ENCODE measurements around the gene TPI1.

TPI1 gene

GRCh38 chr12:6828781-6829535, 38.4 kb upstream of the TPI1 start:
- peak; percentile 31 to 45 for DNase-seq

- DNase-seq, result no peak
Measured at GRCh38 chr12:6829536-6830220, 37.7 kb upstream of the TPI1 start.

- DNase-seq, result no peak
Measured at GRCh38 chr12:6830286-6830890, 36.9 kb upstream of the TPI1 start.

- no peak for DNase-seq
Measured at GRCh38 chr12:6830999-6831398, 36.3 kb upstream of the TPI1 start.

- DNase-seq, result no peak
Measured at GRCh38 chr12:6831450-6831995, 35.8 kb upstream of the TPI1 start.

- DNase-seq, result no peak
Measured at GRCh38 chr12:6832125-6832524, 35.2 kb upstream of the TPI1 start.

- no peak for DNase-seq
Measured at GRCh38 chr12:6833189-6833890, 34.0 kb upstream of the TPI1 start.

- no peak for DNase-seq
Measured at GRCh38 chr12:6834254-6834653, 33.1 kb upstream of the TPI1 start.

- no peak for DNase-seq
Measured at GRCh38 chr12:6834873-6835272, 32.5 kb upstream of the TPI1 start.

GRCh38 chr12:6836851-6837250, 30.5 kb upstream of the TPI1 start:
- no peak for DNase-seq

- DNase-seq, result no peak
Measured at GRCh38 chr12:6837370-6838060, 29.8 kb upstream of the TPI1 start.

- DNase-seq, result no peak
Measured at GRCh38 chr12:6838854-6839253, 28.5 kb upstream of the TPI1 start.

- DNase-seq, result no peak
Measured at GRCh38 chr12:6839482-6840201, 27.7 kb upstream of the TPI1 start.

- no peak for DNase-seq
Measured at GRCh38 chr12:6840330-6840729, 27.0 kb upstream of the TPI1 start.

- no peak for DNase-seq
Measured at GRCh38 chr12:6840761-6841515, 26.4 kb upstream of the TPI1 start, which contains the start of gene GNB3. GNB3 (plus strand) TSS chr12:6840925; CDS start chr12:6841288, 363 bp downstream.

- no peak for DNase-seq
Measured at GRCh38 chr12:6842075-6842474, 25.3 kb upstream of the TPI1 start.

GRCh38 chr12:6843118-6843902, 24.0 kb upstream of the TPI1 start:
- DNase-seq, result no peak

GRCh38 chr12:6845395-6845794, 21.9 kb upstream of the TPI1 start:
- DNase-seq, result no peak

- no peak for DNase-seq
Measured at GRCh38 chr12:6846316-6846869, 20.9 kb upstream of the TPI1 start.

GRCh38 chr12:6847676-6848075, 19.7 kb upstream of the TPI1 start:
- no peak for DNase-seq

Data from activated CD4-positive, alpha-beta T cell treated with anti-CD3 and anti-CD28 coated beads for 4 hours (primary cell).